HepG2 (cell line): ENCODE data around the gene IQCN. TPM values are rescaled to one million over a fixed set of nuclear protein-coding genes. Genes with fewer than 3 reads are reported as not detected.

Source experiments
- CBX1 ChIP-seq: IDR thresholded peaks from one replicate; pipeline ENCODE4 v1.6.1; 2016; ENCODE audit warnings: antibody characterized with exemption, low read depth
- PRDM15 ChIP-seq: sonication (generic); formaldehyde crosslinking; IDR thresholded peaks from 2 replicates; pipeline ENCODE4 v1.4.0; 2020; ENCODE audit warnings: missing genetic modification reagents
- PRPF4 ChIP-seq: fragments of 200-400 bp; formaldehyde crosslinking; IDR thresholded peaks from 2 replicates; pipeline ENCODE4 v1.6.1; 2016; ENCODE audit warnings: low read length, low read depth; ENCODE audit not compliant: poor library complexity, severe bottlenecking
- SNAPC5 ChIP-seq: sonication (generic); formaldehyde crosslinking; IDR thresholded peaks from 2 replicates; pipeline ENCODE4 v1.8.1; 2023; ENCODE audit warnings: mild to moderate bottlenecking, missing genetic modification reagents, borderline replicate concordance
- TBX3 ChIP-seq: fragments of 450-650 bp; IDR thresholded peaks from 2 replicates; pipeline ENCODE4 v1.6.1; 2017; ENCODE audit warnings: antibody characterized with exemption, mild to moderate bottlenecking, inconsistent platforms, borderline replicate concordance
- TEAD2 ChIP-seq: sonication (generic); formaldehyde crosslinking; IDR thresholded peaks from 2 replicates; pipeline ENCODE4 v1.9.0; 2021; ENCODE audit warnings: missing genetic modification reagents
- TFDP1 ChIP-seq: IDR thresholded peaks from 2 replicates; pipeline ENCODE4 v1.6.1; 2016; ENCODE audit warnings: missing compliant biosample characterization, missing genetic modification reagents, borderline replicate concordance
- THRA ChIP-seq: sonication (generic); formaldehyde crosslinking; IDR thresholded peaks from 2 replicates; pipeline ENCODE4 v1.4.0; 2020; ENCODE audit warnings: missing genetic modification reagents, borderline replicate concordance
- ZBTB4 ChIP-seq: sonication (generic); formaldehyde crosslinking; IDR thresholded peaks from 2 replicates; pipeline ENCODE4 v1.4.0; 2020; ENCODE audit warnings: missing genetic modification reagents, mild to moderate bottlenecking, borderline replicate concordance
- ZMYM3 ChIP-seq: sonication (generic); formaldehyde crosslinking; IDR thresholded peaks from 2 replicates; pipeline ENCODE4 v1.5.1; 2020; ENCODE audit warnings: mild to moderate bottlenecking, missing genetic modification reagents
- ZNF343 ChIP-seq: sonication (generic); formaldehyde crosslinking; IDR thresholded peaks from 2 replicates; pipeline ENCODE4 v1.4.0; 2020; ENCODE audit warnings: mild to moderate bottlenecking, missing genetic modification reagents
- ZNF549 ChIP-seq: sonication (generic); formaldehyde crosslinking; IDR thresholded peaks from 2 replicates; pipeline ENCODE4 v1.5.0; 2020; ENCODE audit warnings: missing genetic modification reagents
- ZNF614 ChIP-seq: IDR thresholded peaks from 2 replicates; pipeline ENCODE4 v1.6.1; 2018; ENCODE audit warnings: missing biosample characterization, missing genetic modification reagents, inconsistent platforms, borderline replicate concordance
- ZNF720 ChIP-seq: sonication (generic); formaldehyde crosslinking; IDR thresholded peaks from 2 replicates; pipeline ENCODE4 v1.4.0; 2020; ENCODE audit warnings: missing genetic modification reagents
- polyA plus RNA-seq, 8 experiments: library from polyadenylated mRNA; depleted of rRNA in 3 of 8; stranded (reverse) in 7 of 8; unstranded in 1 of 8; fragments of >200 nt; fragmentation: Illumina TruSeq in 4 of 8; extraction: Trizol in 4 of 8; gene quantifications; 2 replicates each; pipeline versions ENCODE4 v1.2.1 to v1.2.3, GENCODE V29; 2011 to 2016; ENCODE audit warnings: low read depth in 4 of 8, missing spikeins in 1 of 8, mixed read lengths in 1 of 8; ENCODE audit not compliant: insufficient read depth in 1 of 8
- total RNA-seq, 5 experiments: library from RNA; depleted of rRNA; stranded (reverse); fragments of >200 nt; fragmentation: Illumina TruSeq; extraction: Trizol; gene quantifications; 2 replicates each; pipeline ENCODE4 v1.2.3, GENCODE V29; 2016; ENCODE audit warnings: low read depth in 1 of 5
- TF ChIP-seq, protein P1 (sequence below): IDR thresholded peaks from 2 replicates; pipeline ENCODE4 v1.6.1; 2016; ENCODE audit warnings: missing compliant biosample characterization, missing genetic modification reagents, borderline replicate concordance
- TF ChIP-seq, protein P2 (sequence below): sonication (generic); formaldehyde crosslinking; IDR thresholded peaks from 2 replicates; pipeline ENCODE4 v1.4.0; 2020; ENCODE audit warnings: missing genetic modification reagents, borderline replicate concordance

Gene IQCN
- total and polyA plus RNA-seq, 2 of the 13 experiments (the other 11 are each of a cell fraction or from before 2014, with no cell fraction given), result 0.04 to 0.18 TPM

GRCh38 chr19:18282788-18283141 lies 8.5 kb upstream of the IQCN start (continued):
- TF ChIP-seq ZBTB4, result no peak
- TF ChIP-seq, protein P1, sequence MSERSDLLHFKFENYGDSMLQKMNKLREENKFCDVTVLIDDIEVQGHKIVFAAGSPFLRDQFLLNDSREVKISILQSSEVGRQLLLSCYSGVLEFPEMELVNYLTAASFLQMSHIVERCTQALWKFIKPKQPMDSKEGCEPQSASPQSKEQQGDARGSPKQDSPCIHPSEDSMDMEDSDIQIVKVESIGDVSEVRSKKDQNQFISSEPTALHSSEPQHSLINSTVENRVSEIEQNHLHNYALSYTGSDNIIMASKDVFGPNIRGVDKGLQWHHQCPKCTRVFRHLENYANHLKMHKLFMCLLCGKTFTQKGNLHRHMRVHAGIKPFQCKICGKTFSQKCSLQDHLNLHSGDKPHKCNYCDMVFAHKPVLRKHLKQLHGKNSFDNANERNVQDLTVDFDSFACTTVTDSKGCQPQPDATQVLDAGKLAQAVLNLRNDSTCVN (CRISPR knock-in tag), result no peak
- TF ChIP-seq PRPF4, result no peak
- TF ChIP-seq, protein P2, sequence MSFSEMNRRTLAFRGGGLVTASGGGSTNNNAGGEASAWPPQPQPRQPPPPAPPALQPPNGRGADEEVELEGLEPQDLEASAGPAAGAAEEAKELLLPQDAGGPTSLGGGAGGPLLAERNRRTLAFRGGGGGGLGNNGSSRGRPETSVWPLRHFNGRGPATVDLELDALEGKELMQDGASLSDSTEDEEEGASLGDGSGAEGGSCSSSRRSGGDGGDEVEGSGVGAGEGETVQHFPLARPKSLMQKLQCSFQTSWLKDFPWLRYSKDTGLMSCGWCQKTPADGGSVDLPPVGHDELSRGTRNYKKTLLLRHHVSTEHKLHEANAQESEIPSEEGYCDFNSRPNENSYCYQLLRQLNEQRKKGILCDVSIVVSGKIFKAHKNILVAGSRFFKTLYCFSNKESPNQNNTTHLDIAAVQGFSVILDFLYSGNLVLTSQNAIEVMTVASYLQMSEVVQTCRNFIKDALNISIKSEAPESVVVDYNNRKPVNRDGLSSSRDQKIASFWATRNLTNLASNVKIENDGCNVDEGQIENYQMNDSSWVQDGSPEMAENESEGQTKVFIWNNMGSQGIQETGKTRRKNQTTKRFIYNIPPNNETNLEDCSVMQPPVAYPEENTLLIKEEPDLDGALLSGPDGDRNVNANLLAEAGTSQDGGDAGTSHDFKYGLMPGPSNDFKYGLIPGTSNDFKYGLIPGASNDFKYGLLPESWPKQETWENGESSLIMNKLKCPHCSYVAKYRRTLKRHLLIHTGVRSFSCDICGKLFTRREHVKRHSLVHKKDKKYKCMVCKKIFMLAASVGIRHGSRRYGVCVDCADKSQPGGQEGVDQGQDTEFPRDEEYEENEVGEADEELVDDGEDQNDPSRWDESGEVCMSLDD (CRISPR knock-in tag), result no peak
- peak; percentile 99 for TF ChIP-seq ZMYM3 (CRISPR knock-in tag)
- TF ChIP-seq TBX3, result no peak
- no peak for TF ChIP-seq TEAD2 (CRISPR knock-in tag)
- TF ChIP-seq SNAPC5 (CRISPR knock-in tag), result no peak
- no peak for TF ChIP-seq ZNF549
- TF ChIP-seq ZNF343, result no peak
- peak; percentile 53; the same call in 1 of the 2 replicates for TF ChIP-seq TFDP1 (CRISPR knock-in tag)
- no peak for TF ChIP-seq ZNF720 (CRISPR knock-in tag)
- TF ChIP-seq ZNF614 (CRISPR knock-in tag), result peak; percentile 63; the same call in 1 of the 2 replicates
- TF ChIP-seq PRDM15 (CRISPR knock-in tag), result no peak
- peak; percentile 44 for TF ChIP-seq CBX1
- TF ChIP-seq THRA (CRISPR knock-in tag), result peak; percentile 16; the same call in 1 of the 2 replicates
